H1 (cell line): ENCODE measurements around the gene TXNRD3. TPM values are rescaled to one million over a fixed set of nuclear protein-coding genes. Genes with fewer than 3 reads are reported as not detected.

Experiments used
- ASH2L ChIP-seq: fragments of 200-600, 300-600 bp; sonication (generic); IDR thresholded peaks from one replicate; pipeline ENCODE4 v1.7.1; 2017; ENCODE audit warnings: low read length
- CEBPB ChIP-seq: IDR thresholded peaks from 2 replicates; pipeline ENCODE4 v1.6.1; 2012; ENCODE audit warnings: low read depth, low read length
- HDAC6 ChIP-seq: IDR thresholded peaks from one replicate; pipeline ENCODE4 v1.7.1; 2012; ENCODE audit warnings: low read depth, mild to moderate bottlenecking, inconsistent platforms, low read length, moderate library complexity
- POLR2A ChIP-seq, 2 experiments: IDR thresholded peaks; 1 replicate in 1 of 2; 2 replicates in 1 of 2; pipeline ENCODE4 v1.6.1; 2011; ENCODE audit warnings: low read depth in 2 of 2, low read length in 2 of 2, mild to moderate bottlenecking in 2 of 2; ENCODE audit errors: control extremely low read depth in 1 of 2
- RBBP5 ChIP-seq: IDR thresholded peaks from 2 replicates; pipeline ENCODE4 v1.7.1; 2012; ENCODE audit warnings: low read depth, mild to moderate bottlenecking, inconsistent platforms, low read length, moderate library complexity, borderline replicate concordance
- polyA plus RNA-seq, 7 experiments: library from polyadenylated mRNA; depleted of rRNA in 3 of 7; stranded (reverse) in 5 of 7; unstranded in 2 of 7; fragments of >200 nt in 5 of 7; fragments of 200-250 nt in 2 of 7; gene quantifications; 1 replicate in 5 of 7; 2 replicates in 1 of 7; 4 replicates in 1 of 7; pipeline versions ENCODE4 v1.2.1 to v1.2.3, GENCODE V29; 2011 to 2013; ENCODE audit warnings: missing spikeins in 2 of 7, mixed read lengths in 2 of 7
- total RNA-seq: library from RNA; stranded (reverse); fragmentation: NEBNext Ultra II Directional; extraction: Animal tissue kit (Norgen Biotek cat#: 25700); gene quantifications from 2 replicates; pipeline ENCODE4 v1.2.1, GENCODE V29; 2021

Gene TXNRD3
- total and polyA plus RNA-seq, 2 of the 8 experiments (the other 6 are each of a cell fraction or from before 2014, with no cell fraction given): 3.4 to 4.3 TPM

GRCh38 chr3:126672741-126673140, 17.8 kb upstream of the TXNRD3 start (continued):
- no peak for TF ChIP-seq CEBPB
- no peak for TF ChIP-seq HDAC6
- TF ChIP-seq POLR2A (IDR thresholded peaks at IDR 0.05; ENCODE audit: control extremely low read depth in 1 of 2, low read depth in 2 of 2, low read length in 2 of 2): no peak
- no peak for TF ChIP-seq ASH2L
- no peak for TF ChIP-seq RBBP5
- TF ChIP-seq, all 59 proteins: peak for 0
